ENCODE data around the gene TFPT.

Gene TFPT

DNA sequence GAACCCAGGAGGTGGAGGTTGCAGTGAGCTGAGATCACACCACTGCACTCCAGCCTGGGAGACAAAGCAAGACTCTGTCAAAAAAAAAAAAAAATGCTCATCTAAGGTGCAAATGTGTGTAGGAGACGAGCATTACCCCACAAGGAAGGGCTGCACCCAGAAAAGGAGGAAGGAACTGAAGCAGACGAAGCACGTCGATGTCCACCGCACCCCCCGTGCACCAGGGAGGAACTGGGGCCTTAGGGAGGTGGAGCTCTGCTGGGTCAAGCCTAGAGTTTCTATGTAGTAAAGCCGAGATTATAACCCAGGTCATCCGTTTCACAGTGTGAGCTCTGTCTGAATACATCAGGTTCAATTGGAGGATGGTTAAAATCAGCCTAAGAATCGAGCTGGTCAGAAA, 52.8 kb downstream of the TFPT start:
- in situ Hi-C loops (cut with MboI; ENCODE audit: low sequenced_read_pairs, unreplicated experiment), result no loop called here
- no peak for TF ChIP-seq CTCF (IDR thresholded peaks at IDR 0.05; ENCODE audit: borderline replicate concordance, control extremely low read depth, extremely low read depth, insufficient read depth, missing control alignments)
- no peak for DNase-seq (ENCODE audit: low spot score)
